ENCODE measurements around the gene RBM15B.

DNA sequence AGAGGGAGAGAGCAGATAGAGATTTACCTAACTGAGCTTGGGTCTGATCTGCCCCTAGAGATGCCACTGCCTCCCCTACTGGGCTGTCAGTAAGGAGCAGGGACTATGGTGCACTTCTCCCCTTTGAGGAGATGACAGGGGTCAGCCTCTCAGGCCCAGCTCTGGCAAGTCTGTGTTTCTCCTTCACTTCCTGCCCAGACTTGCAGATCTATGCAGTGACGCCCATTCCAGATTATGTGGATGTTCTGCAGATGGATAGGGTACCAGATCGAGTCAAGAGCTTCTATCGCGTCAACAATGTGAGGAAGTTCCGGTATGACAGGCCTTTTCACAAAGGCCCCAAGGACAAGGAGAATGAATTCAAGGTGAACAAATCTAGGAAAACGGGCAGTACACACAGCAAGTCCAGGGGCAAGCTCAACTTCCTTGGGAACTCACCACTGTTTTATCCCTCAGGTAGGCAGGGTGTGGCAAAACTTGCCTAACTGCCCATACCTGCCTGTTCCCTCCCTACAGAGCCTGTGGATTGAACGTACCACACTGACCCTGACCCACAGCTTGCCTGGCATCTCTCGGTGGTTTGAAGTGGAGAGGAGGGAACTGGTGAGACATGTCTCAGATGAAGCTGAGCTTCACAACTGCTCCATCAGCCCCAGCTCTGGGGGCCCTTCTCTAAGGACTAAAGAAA, 35.0 kb upstream of the RBM15B start:
- TF ChIP-seq, protein P1, sequence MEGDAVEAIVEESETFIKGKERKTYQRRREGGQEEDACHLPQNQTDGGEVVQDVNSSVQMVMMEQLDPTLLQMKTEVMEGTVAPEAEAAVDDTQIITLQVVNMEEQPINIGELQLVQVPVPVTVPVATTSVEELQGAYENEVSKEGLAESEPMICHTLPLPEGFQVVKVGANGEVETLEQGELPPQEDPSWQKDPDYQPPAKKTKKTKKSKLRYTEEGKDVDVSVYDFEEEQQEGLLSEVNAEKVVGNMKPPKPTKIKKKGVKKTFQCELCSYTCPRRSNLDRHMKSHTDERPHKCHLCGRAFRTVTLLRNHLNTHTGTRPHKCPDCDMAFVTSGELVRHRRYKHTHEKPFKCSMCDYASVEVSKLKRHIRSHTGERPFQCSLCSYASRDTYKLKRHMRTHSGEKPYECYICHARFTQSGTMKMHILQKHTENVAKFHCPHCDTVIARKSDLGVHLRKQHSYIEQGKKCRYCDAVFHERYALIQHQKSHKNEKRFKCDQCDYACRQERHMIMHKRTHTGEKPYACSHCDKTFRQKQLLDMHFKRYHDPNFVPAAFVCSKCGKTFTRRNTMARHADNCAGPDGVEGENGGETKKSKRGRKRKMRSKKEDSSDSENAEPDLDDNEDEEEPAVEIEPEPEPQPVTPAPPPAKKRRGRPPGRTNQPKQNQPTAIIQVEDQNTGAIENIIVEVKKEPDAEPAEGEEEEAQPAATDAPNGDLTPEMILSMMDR (IDR thresholded peaks at IDR 0.05), result no peak
- TF ChIP-seq POLR2AphosphoS5 (IDR thresholded peaks at IDR 0.05; ENCODE audit: low read depth, low read length) (no peak), TCF7L2 (IDR thresholded peaks at IDR 0.05; ENCODE audit: low read depth, low read length) (no peak), SIN3A (IDR thresholded peaks at IDR 0.05; ENCODE audit: borderline replicate concordance, insufficient read depth, low read depth, low read length) (no peak)
- TF ChIP-seq, protein P2, sequence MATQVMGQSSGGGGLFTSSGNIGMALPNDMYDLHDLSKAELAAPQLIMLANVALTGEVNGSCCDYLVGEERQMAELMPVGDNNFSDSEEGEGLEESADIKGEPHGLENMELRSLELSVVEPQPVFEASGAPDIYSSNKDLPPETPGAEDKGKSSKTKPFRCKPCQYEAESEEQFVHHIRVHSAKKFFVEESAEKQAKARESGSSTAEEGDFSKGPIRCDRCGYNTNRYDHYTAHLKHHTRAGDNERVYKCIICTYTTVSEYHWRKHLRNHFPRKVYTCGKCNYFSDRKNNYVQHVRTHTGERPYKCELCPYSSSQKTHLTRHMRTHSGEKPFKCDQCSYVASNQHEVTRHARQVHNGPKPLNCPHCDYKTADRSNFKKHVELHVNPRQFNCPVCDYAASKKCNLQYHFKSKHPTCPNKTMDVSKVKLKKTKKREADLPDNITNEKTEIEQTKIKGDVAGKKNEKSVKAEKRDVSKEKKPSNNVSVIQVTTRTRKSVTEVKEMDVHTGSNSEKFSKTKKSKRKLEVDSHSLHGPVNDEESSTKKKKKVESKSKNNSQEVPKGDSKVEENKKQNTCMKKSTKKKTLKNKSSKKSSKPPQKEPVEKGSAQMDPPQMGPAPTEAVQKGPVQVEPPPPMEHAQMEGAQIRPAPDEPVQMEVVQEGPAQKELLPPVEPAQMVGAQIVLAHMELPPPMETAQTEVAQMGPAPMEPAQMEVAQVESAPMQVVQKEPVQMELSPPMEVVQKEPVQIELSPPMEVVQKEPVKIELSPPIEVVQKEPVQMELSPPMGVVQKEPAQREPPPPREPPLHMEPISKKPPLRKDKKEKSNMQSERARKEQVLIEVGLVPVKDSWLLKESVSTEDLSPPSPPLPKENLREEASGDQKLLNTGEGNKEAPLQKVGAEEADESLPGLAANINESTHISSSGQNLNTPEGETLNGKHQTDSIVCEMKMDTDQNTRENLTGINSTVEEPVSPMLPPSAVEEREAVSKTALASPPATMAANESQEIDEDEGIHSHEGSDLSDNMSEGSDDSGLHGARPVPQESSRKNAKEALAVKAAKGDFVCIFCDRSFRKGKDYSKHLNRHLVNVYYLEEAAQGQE (IDR thresholded peaks at IDR 0.05; ENCODE audit: insufficient read depth in 1 of 2, low read depth in 2 of 2, low read length in 1 of 2), result no peak

All from Panc1 (cell line).